AG09309 (cell line): ENCODE data around the gene SALL3.

ENCODE experiments used
- DNase-seq: peaks from one replicate; pipeline ENCODE4 v3.0.0-alpha.2; 2010; ENCODE audit warnings: low read depth
- H3K4me3 ChIP-seq: 2 replicates; pipeline ENCODE4 v1.5.1; 2011; ENCODE audit warnings: mild to moderate bottlenecking, low read depth, low read length, moderate library complexity; ENCODE audit not compliant: control insufficient read depth
- CTCF ChIP-seq: IDR thresholded peaks from 2 replicates; pipeline ENCODE4 v1.5.1; 2011; ENCODE audit warnings: mild to moderate bottlenecking, low read depth, low read length, inconsistent platforms; ENCODE audit not compliant: insufficient read depth, control insufficient read depth; ENCODE audit errors: missing control alignments

The SALL3 gene

GRCh38 chr18:78979056-78979729, 425 bp upstream of the SALL3 start:
- H3K4me3 ChIP-seq, result no peak overlapping the region
- DNase-seq, result no peak
- TF ChIP-seq CTCF, result no peak

DNA sequence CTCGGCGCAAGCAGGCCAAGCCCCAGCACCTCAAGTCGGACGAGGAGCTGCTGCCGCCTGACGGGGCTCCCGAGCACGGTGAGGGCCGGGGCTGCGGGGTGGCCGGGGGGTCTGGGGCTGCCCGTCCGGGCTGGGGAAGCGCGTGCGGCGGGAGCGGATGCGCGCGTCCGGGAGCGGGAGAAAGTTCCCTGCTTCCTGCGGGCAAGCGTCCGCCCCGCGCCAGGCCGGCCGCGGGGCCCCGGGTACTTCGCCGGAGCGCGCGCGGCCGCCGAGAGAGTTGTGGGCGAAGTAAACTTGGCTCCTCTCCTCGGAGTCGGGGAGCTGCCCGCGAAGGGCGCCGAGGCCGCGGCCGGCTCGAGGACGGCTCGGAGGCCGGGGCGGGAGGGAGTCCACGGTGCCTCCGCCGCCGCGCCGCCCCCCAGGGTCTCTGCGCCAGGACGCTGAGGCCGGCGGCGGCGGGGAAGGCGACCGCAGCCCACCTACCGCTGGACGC, 707 bp downstream of the SALL3 start:
- H3K4me3 ChIP-seq, result no peak overlapping the region
- TF ChIP-seq CTCF, result no peak
- DNase-seq, result no peak

DNA sequence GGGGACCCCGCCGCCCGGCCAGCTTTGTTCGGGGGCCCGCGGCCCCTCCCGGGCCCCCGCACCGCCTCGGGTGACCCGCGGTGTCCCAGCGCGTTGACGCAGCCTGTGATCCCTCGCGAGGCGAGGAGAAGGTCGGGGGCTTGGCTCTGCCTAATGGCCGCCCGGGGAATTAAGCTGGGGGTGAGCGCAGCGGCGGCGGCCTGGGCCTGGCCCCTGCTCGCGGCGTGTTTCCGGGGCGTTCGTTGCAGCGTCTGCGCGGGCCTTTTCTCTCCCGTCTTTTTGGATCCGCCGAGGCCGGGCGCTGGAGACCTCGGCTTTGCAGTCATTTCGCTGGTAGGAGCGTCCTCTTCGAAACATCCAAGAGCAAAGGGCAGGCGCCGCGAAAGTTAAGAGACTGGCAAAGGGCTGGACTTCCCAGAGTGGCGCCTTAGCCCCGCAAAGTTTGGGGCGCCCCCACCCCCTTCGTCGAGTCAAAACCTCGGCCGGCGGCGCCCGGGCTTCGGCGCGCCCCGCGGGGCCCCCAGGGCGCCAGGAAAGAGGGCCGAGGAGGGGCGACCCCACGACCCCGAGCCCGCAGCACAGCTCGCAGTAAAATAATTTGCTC, 1.3 kb downstream of the SALL3 start:
- DNase-seq, result no peak
- no peak for TF ChIP-seq CTCF
- H3K4me3 ChIP-seq, result no peak overlapping the region

DNA sequence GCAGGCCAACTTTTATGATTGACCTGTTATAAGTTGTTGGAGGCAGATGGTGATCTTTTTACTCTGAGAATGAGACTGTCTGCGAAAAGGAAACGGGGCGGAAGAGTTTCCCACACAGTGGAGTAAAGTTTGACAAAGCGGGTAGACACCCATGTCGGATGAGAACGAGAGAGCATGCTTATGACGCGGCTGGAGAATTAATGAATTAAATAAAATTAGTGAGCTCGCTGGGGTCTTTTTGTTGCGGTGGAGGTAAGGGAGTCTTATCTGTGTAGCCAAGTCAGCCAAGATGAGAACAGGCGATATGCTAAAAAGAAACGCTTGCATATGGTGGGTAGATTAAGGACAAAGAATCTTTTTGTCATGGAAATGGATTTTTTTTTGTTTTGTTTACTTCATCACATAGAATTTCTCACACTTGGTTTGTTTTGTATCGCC, 1.8 kb downstream of the SALL3 start:
- DNase-seq, result no peak
- no peak for TF ChIP-seq CTCF
- no peak overlapping the region for H3K4me3 ChIP-seq

GRCh38 chr18:78981989-78982620, 2.5 kb downstream of the SALL3 start:
- no peak for DNase-seq
- H3K4me3 ChIP-seq, result no peak overlapping the region
- no peak for TF ChIP-seq CTCF

DNA sequence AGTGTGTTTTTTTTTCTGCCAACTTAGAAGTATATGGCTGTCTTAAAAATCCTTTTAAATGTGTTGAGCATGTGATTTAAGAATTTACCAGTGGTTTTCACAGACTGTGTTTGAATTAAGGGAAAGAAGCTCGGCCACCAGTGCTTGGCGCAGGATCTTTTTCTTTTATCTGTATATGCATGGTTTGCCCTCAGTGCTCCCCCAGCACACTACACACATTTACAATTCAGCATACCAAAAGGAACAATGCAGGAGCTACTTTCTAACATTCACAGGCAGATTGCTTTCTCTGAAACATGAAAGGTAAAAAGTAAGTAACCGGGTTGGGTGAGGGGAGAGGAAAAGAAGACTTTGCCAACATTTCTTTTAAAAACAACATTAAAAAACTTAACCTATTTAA, 3.9 kb downstream of the SALL3 start:
- H3K4me3 ChIP-seq, result no peak overlapping the region
- TF ChIP-seq CTCF, result no peak
- no peak for DNase-seq
